Measurements from ENCODE around the gene IPO11.
"Not testable (repeated sequence)": the region's sequence is repeated elsewhere in the genome, so short reads cannot be mapped to it uniquely, and the experiment has no call there.

Gene IPO11

GRCh38 chr5:62662521-62662920 lies 250.0 kb downstream of the IPO11 start:
- H3K27me3 ChIP-seq (ENCODE audit: insufficient read depth, low read depth, severe bottlenecking): no peaks in the 10 kb centered on the region
- no peaks in the 10 kb centered on the region for H3K36me3 ChIP-seq
- H3K9me3 ChIP-seq (ENCODE audit: severe bottlenecking): no peaks in the 10 kb centered on the region
- no peak overlapping the region for H3K27ac ChIP-seq
- no peak for DNase-seq
- no peak for TF ChIP-seq CTCF (IDR thresholded peaks at IDR 0.05; ENCODE audit: low read depth, low read length)
- no peak overlapping the region for H3K4me3 ChIP-seq (ENCODE audit: low read depth, low read length)

- Histone ChIP-seq H3K27me3 (ENCODE audit: insufficient read depth, low read depth, severe bottlenecking) (no peaks in the 10 kb centered on the region), H3K36me3 (no peaks in the 10 kb centered on the region), H3K27ac (no peak overlapping the region), H3K4me3 (ENCODE audit: low read depth, low read length) (no peak overlapping the region), H3K9me3 (ENCODE audit: severe bottlenecking) (no peaks in the 10 kb centered on the region)
- DNase-seq: no peak
- TF ChIP-seq CTCF (IDR thresholded peaks at IDR 0.05; ENCODE audit: low read depth, low read length): no peak
These were observed 258.9 kb downstream of the IPO11 start for GRCh38 chr5:62671479-62671878.

- not testable (repeated sequence) for H3K27ac ChIP-seq; H3K27me3 ChIP-seq (ENCODE audit: insufficient read depth, low read depth, severe bottlenecking); H3K36me3 ChIP-seq; H3K4me3 ChIP-seq (ENCODE audit: low read depth, low read length); DNase-seq
- H3K9me3 ChIP-seq (ENCODE audit: severe bottlenecking): peaks cover 11% of the 10 kb centered on the region
These were observed 264.0 kb downstream of the IPO11 start for GRCh38 chr5:62676596-62676995.
